Prostate gland (tissue), 2 donors: Measurements from ENCODE around the gene PER2. TPM values are rescaled to one million over a fixed set of nuclear protein-coding genes. Genes with fewer than 3 reads are reported as not detected.

Experiments used
- DNase-seq: peaks from one replicate; pipeline ENCODE4 v3.0.0-alpha.2; 2019; ENCODE audit warnings: low spot score
- H3K27ac ChIP-seq, 2 donors: fragments of 200-600 bp; sonication (generic); 2 replicates each; pipeline ENCODE4 v1.5.1; 2017 to 2019
- H3K27me3 ChIP-seq: fragments of 200-600 bp; sonication (generic); replicated peaks from 2 replicates; pipeline ENCODE4 v1.5.1; 2019; ENCODE audit not compliant: insufficient read depth
- H3K36me3 ChIP-seq, 2 donors: fragments of 200-600 bp; sonication (generic); 1 replicate in 1 of 2; 2 replicates in 1 of 2; pipeline versions ENCODE4 v1.5.1 to v1.8.1; 2017 to 2019
- H3K4me1 ChIP-seq: fragments of 200-600 bp; sonication (generic); replicated peaks from 2 replicates; pipeline ENCODE4 v1.5.1; 2019
- H3K4me3 ChIP-seq, 2 donors: fragments of 200-600 bp; sonication (generic); 2 replicates each; pipeline ENCODE4 v1.5.1; 2017 to 2019
- H3K9me3 ChIP-seq: fragments of 200-600 bp; sonication (generic); 2 replicates; pipeline ENCODE4 v1.5.1; 2017
- CTCF ChIP-seq, 4 experiments: fragments of 200-600 bp in 2 of 4; fragments of 450-650 bp in 2 of 4; sonication (generic) in 2 of 4; IDR thresholded peaks; 1 replicate in 3 of 4; 2 replicates in 1 of 4; pipeline ENCODE4 v1.5.1; 2016 to 2019; ENCODE audit warnings: antibody characterized with exemption in 4 of 4, mild to moderate bottlenecking in 2 of 4, moderate library complexity in 2 of 4
- POLR2A ChIP-seq: fragments of 450-650 bp; IDR thresholded peaks from one replicate; pipeline ENCODE4 v1.6.1; 2016; ENCODE audit warnings: antibody characterized with exemption, mild to moderate bottlenecking
- POLR2AphosphoS5 ChIP-seq: sonication (generic); formaldehyde crosslinking; IDR thresholded peaks from one replicate; pipeline ENCODE4 v1.6.1; 2017; ENCODE audit warnings: antibody characterized with exemption
- WGBS: methylation state at CpG from one replicate; pipeline ENCODE4 v1.1.5; 2018; 5-methylcytosine and 5-hydroxymethylcytosine counted together
- intact Hi-C: fragments of 100-400 bp; cut with DNase I; formaldehyde crosslinking; loops from one replicate; pipeline ENCODE4 v1.14.2; 2022
- total RNA-seq, 2 donors: library from RNA; depleted of rRNA; stranded (reverse); fragments of >200 nt; gene quantifications; one replicate each; pipeline ENCODE4 v1.1.0, GENCODE V29; 2016

Gene PER2
- total RNA-seq, 2 donors from 2014 or later = 24.0 to 53.1 TPM

DNA sequence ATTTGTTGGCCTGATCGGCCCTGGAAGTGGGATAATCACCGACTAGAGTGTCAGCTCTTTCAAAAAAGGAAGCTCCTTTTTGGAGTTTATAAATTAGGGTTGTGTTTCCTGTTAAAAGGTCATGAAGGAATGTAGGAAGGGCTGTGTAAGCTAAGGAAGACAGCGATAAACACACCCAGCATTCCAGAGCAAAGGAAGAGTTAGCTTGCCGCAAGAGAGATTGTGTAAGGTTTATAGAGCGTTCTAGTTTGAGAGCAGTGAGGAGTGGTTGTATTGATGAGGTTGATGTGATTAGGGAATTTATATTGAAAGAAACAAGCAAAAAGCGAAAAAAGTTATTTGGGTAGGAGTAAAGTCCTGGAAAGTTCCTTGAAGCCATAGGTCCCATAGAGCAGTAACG is 81.4 kb downstream of the PER2 start:
- WGBS = 75% methylated on average over 7 of the region's 7 CpGs
- Histone ChIP-seq H3K27me3 (no peaks in the 10 kb centered on the region), H3K9me3 (no peaks in the 10 kb centered on the region), H3K27ac (no peak overlapping the region), H3K36me3 (no peaks in the 10 kb centered on the region), H3K4me1 (peaks cover 3% of the 10 kb centered on the region), H3K4me3 (no peak overlapping the region)
- TF ChIP-seq POLR2A (no peak), POLR2AphosphoS5 (no peak), CTCF (IDR thresholded peaks at IDR 0.05) (no peak)
- intact Hi-C loops = no loop called here
- no peak for DNase-seq

DNA sequence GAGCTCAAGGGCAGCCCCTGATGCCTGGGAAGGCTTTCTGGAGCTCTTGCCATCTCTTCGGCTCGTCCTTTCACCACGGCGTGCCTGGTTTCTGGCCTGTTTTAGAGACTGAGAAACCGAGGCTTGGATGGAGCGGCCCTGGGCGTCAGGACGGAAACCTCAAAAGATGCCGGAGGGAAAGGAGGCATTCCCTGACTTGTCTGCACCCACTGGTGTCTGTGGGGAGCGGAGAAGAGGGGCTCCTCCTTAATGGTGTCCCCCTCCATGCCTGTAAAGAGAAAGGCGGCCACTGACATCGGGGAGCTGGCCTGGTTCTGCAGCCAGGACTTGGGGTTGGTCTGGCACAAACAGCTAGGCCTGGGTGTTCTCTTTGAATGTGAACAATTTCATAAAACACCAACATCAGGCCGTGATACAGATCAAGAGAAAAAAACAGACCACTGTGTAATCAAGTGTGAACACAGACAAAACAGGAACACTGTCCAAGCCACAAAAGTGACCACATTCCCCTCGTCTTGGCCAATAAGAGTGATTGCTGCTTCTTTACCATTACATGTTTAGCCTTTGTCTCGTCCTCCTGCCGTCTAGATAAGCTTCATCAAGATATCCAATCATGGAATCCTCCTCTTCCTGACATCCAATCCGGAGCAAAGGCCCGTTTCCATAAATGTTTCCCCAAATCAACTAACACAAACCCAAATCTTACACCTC is 84.3 kb downstream of the PER2 start:
- peak overlapping the region; percentile 70 to 93 for H3K27ac ChIP-seq
- no peaks in the 10 kb centered on the region for H3K27me3 ChIP-seq
- no peaks in the 10 kb centered on the region for H3K36me3 ChIP-seq
- H3K4me3 ChIP-seq = peak overlapping the region; percentile 85 to 95
- DNase-seq = no peak
- intact Hi-C loops = no loop called here
- peaks cover 6% of the 10 kb centered on the region for H3K4me1 ChIP-seq
- 56% methylated on average over 18 of the region's 18 CpGs for WGBS
- H3K9me3 ChIP-seq = no peaks in the 10 kb centered on the region
- TF ChIP-seq CTCF (IDR thresholded peaks at IDR 0.05) (no peak), POLR2A (no peak), POLR2AphosphoS5 (no peak)

DNA sequence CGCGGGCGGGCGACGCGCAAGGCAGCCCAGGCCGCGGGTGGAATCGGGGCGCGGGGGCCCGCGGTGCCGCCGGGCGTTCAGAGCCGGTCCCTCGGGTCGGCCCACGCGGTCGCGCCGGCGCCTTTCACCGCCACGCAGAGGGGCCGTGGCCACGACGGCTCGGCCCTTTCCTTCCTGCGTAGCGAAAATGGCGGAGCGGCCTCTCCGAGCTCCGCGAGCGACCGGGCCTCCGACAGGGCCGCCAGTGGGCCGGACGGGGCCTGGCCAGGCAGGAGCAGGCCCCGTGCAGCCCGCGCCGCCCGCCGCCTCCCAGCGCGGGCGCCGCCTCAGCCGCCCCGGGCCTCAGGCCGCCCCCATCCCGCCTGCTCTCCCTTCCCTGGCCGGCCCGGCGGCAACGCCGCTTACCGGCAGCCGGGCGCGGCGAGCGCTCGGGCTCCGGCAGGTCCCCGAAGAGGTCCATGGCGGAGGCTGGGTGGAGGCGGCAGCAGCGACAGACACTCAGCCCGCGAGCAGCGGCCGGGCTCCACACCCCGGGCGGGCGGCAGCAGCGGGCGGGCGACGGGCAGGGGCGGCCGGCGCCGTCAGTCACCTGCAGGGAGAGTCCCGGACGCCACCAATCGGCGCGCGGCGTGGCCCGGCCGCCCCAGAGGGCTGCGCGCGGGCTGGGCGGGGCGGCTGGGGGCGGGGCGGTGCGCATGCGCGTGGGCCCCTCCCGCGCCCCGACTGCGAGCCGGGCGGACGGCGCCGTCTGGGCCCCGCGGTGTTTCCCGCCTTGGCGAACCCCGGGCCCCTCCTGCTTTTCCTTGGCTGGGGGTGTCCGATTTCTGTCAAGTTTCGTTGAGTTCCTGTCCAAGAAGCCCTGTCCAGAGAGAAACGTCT is 85.1 kb downstream of the PER2 start, which contains the start of gene ILKAP:
ILKAP (minus strand) TSS at position 602 of the 879 bp plus-strand sequence; CDS start at position 460, 142 bp downstream.
- no peaks in the 10 kb centered on the region for H3K27me3 ChIP-seq
- H3K4me3 ChIP-seq = peak within 1 kb of the TSS; percentile 85 to 95
- TF ChIP-seq CTCF (IDR thresholded peaks at IDR 0.05) (no peak), POLR2A (peak; percentile 78), POLR2AphosphoS5 (peak; percentile 13)
- H3K4me1 ChIP-seq = peaks cover 6% of the 10 kb centered on the region
- intact Hi-C loops = no loop called here
- H3K9me3 ChIP-seq = no peaks in the 10 kb centered on the region
- peak within 1 kb of the TSS; percentile 83 to 93 for H3K27ac ChIP-seq
- 0% methylated on average over 85 of the region's 126 CpGs for WGBS
- no peaks in the 10 kb centered on the region for H3K36me3 ChIP-seq
- DNase-seq = peak; percentile 88

GRCh38 chr2:238202326-238203093 is 85.9 kb downstream of the PER2 start:
- peak overlapping the region; percentile 85 to 95 for H3K4me3 ChIP-seq
- H3K9me3 ChIP-seq = no peaks in the 10 kb centered on the region
- no peaks in the 10 kb centered on the region for H3K27me3 ChIP-seq
- WGBS = 7% methylated on average over 27 of the region's 27 CpGs
- H3K36me3 ChIP-seq = no peaks in the 10 kb centered on the region
- intact Hi-C loops = no loop called here
- TF ChIP-seq POLR2A (no peak), POLR2AphosphoS5 (no peak), CTCF (IDR thresholded peaks at IDR 0.05) (no peak)
- peak overlapping the region; percentile 83 to 93 for H3K27ac ChIP-seq
- no peak for DNase-seq
- peaks cover 6% of the 10 kb centered on the region for H3K4me1 ChIP-seq

Other genes with a start within 250 kb of the PER2 start
- gene SCLY, start 227.6 kb downstream of the PER2 start, total RNA-seq = 10 to 100 TPM; 11.5 to 16.1 TPM
- 1 to 10 TPM in 1 of 2 donors, under 1 TPM in 1; 0.68 to 3.9 TPM for gene ESPNL, start 188.3 kb downstream of the PER2 start, total RNA-seq
- gene KLHL30, start 149.9 kb downstream of the PER2 start, total RNA-seq = 1 to 10 TPM in 1 of 2 donors, under 1 TPM in 1; 0.23 to 1.9 TPM
- 1 to 10 TPM in 1 of 2 donors, not detected in 1; 7.7 TPM for gene ERFE, start 129.6 kb downstream of the PER2 start, total RNA-seq
- gene ILKAP, start 84.9 kb downstream of the PER2 start, total RNA-seq = 10 to 100 TPM; 33.6 to 41.8 TPM
- gene HES6, start 48.6 kb downstream of the PER2 start, total RNA-seq = 10 to 100 TPM in 1 of 2 donors, 1 to 10 TPM in 1; 2.9 to 17.7 TPM
- gene TRAF3IP1, start 31.9 kb upstream of the PER2 start, total RNA-seq = 10 to 100 TPM; 14.4 to 18.5 TPM
- gene ASB1, start 138.3 kb upstream of the PER2 start, total RNA-seq = 10 to 100 TPM; 11.9 to 27.8 TPM